A549 (cell line): ENCODE data around the gene RBM34. TPM values are rescaled to one million over a fixed set of nuclear protein-coding genes. Genes with fewer than 3 reads are reported as not detected.
A peak's percentile ranks its signal among the peaks of the same experiment; 100 is the strongest.
"Not testable (repeated sequence)": the region's sequence is repeated elsewhere in the genome, so short reads cannot be mapped to it uniquely, and the experiment has no call there.

Experiments
- ATAC-seq, 2 experiments: fragments of 200-7000 bp in 1 of 2; fragments of >200 bp in 1 of 2; cut with Nextera tagmentation in 1 of 2; cut with Tn5 transposase in 1 of 2; 3 replicates each; pipeline versions ENCODE4 v1.8.0 to v1.9.1; 2018 to 2020; ENCODE audit warnings: mild to moderate bottlenecking in 1 of 2, moderate library complexity in 1 of 2
- CTCF ChIA-PET: fragments of 300-600 bp; sonication (Branson Sonifier 250); formaldehyde crosslinking; extraction: SDS; loops from one replicate; lab custom pipeline; 2021; ENCODE audit warnings: antibody characterized with exemption, inconsistent platforms; lab: Yijun Ruan, JAX
- POLR2A ChIA-PET: fragments of 350-600 bp; formaldehyde crosslinking; extraction: SDS; loops from one replicate; lab custom pipeline; 2021; ENCODE audit warnings: antibody characterized with exemption, inconsistent platforms; lab: Yijun Ruan, JAX
- DNase-seq, 2 experiments: peaks; one replicate each; pipeline versions ENCODE4 v3.0.0 to v3.0.0-alpha.2; 2011 to 2016; ENCODE audit warnings: low read depth in 1 of 2, low spot score in 1 of 2
- FAIRE-seq: peaks from 2 replicates; lab custom pipeline; 2011; peaks lifted over from hg19 to GRCh38; lab: Jason Lieb, UNC
- H3K27ac ChIP-seq, 2 experiments: fragments of >200 bp; sonication (Bioruptor Twin); formaldehyde crosslinking; 3 replicates each; pipeline ENCODE4 v1.5.1; 2016 to 2017
- H3K4me1 ChIP-seq: fragments of >200 bp; sonication (Bioruptor Twin); formaldehyde crosslinking; 3 replicates; pipeline ENCODE4 v1.6.1; 2016
- H3K4me2 ChIP-seq: fragments of >200 bp; sonication (Bioruptor Twin); formaldehyde crosslinking; 3 replicates; pipeline ENCODE4 v1.6.1; 2016
- H3K4me3 ChIP-seq: fragments of >200 bp; sonication (Bioruptor Twin); formaldehyde crosslinking; 3 replicates; pipeline ENCODE4 v1.5.1; 2016
- H3K9me3 ChIP-seq: fragments of >200 bp; sonication (Bioruptor Twin); formaldehyde crosslinking; 3 replicates; pipeline ENCODE4 v1.6.1; 2016
- BHLHE40 ChIP-seq: IDR thresholded peaks from 2 replicates; pipeline ENCODE4 v1.6.1; 2012; ENCODE audit warnings: low read depth, low read length, inconsistent platforms
- CEBPB ChIP-seq, 2 experiments: fragments of >200 bp in 1 of 2; sonication (Bioruptor Twin) in 1 of 2; formaldehyde crosslinking in 1 of 2; IDR thresholded peaks; 2 replicates each; pipeline ENCODE4 v1.6.1; 2012 to 2016
- EHMT2 ChIP-seq: fragments of 200-600 bp; sonication (generic); IDR thresholded peaks from 2 replicates; pipeline ENCODE4 v1.6.1; 2016; ENCODE audit warnings: antibody characterized with exemption, low read depth, mild to moderate bottlenecking, moderate library complexity
- EP300 ChIP-seq, 2 experiments: fragments of >200 bp; sonication (Bioruptor Twin); formaldehyde crosslinking; IDR thresholded peaks; 2 replicates in 1 of 2; 3 replicates in 1 of 2; pipeline ENCODE4 v1.6.1; 2016 to 2017
- FOSB ChIP-seq: fragments of 250-450 bp; sonication (Bioruptor Pico); IDR thresholded peaks from 2 replicates; pipeline ENCODE4 v1.5.0; 2020; ENCODE audit warnings: mild to moderate bottlenecking, moderate library complexity
- FOXS1 ChIP-seq: fragments of 250-450 bp; sonication (Bioruptor Pico); IDR thresholded peaks from 2 replicates; pipeline ENCODE4 v1.5.0; 2020; ENCODE audit warnings: mild to moderate bottlenecking, moderate library complexity
- HDAC2 ChIP-seq: fragments of 200-600 bp; sonication (generic); IDR thresholded peaks from 2 replicates; pipeline ENCODE4 v1.6.1; 2016
- MAFK ChIP-seq: fragments of 450-650 bp; IDR thresholded peaks from 2 replicates; pipeline ENCODE4 v1.6.1; 2014; ENCODE audit not compliant: partially characterized antibody
- MYC ChIP-seq: IDR thresholded peaks from 2 replicates; pipeline ENCODE4 v1.6.1; 2012; ENCODE audit warnings: mild to moderate bottlenecking, inconsistent platforms, low read length, improper control_type of control experiment, borderline replicate concordance
- NFE2L2 ChIP-seq: fragments of 150-350 bp; conservative IDR thresholded peaks from 2 replicates; pipeline ENCODE4 v1.6.1; 2014; ENCODE audit warnings: low read length
- PHF8 ChIP-seq: fragments of 200-600 bp; sonication (generic); IDR thresholded peaks from 2 replicates; pipeline ENCODE4 v1.6.1; 2016; ENCODE audit warnings: low read depth, mild to moderate bottlenecking, antibody characterized with exemption, moderate library complexity, borderline replicate concordance
- POLR2AphosphoS2 ChIP-seq: conservative IDR thresholded peaks from 2 replicates; pipeline ENCODE4 v1.6.1; 2012; ENCODE audit warnings: low read length, improper control_type of control experiment, inconsistent platforms
- RARB ChIP-seq: fragments of 250-450 bp; sonication (Bioruptor Pico); IDR thresholded peaks from 2 replicates; pipeline ENCODE4 v1.8.0; 2021; ENCODE audit warnings: mild to moderate bottlenecking, moderate library complexity
- SREBF2 ChIP-seq: fragments of 450-650 bp; IDR thresholded peaks from 2 replicates; pipeline ENCODE4 v1.6.1; 2014; ENCODE audit warnings: mild to moderate bottlenecking, moderate library complexity
- ZNF302 ChIP-seq: fragments of 250-450 bp; sonication (Bioruptor Pico); IDR thresholded peaks from 2 replicates; pipeline ENCODE4 v1.9.0; 2021; ENCODE audit warnings: inconsistent platforms, mild to moderate bottlenecking, moderate library complexity
- WGBS: methylation state at CpG from one replicate; pipeline ENCODE4 v1.1.6; 2017; ENCODE audit errors: missing lambda C conversion rate; 5-methylcytosine and 5-hydroxymethylcytosine counted together
- polyA plus RNA-seq, 4 experiments: library from polyadenylated mRNA; depleted of rRNA in 3 of 4; stranded (reverse); fragments of >200 nt; fragmentation: RNase III in 1 of 4; extraction: RNeasy Plus Mini Kit Qiagen cat#74134 plus additional on column Dnase treatment in 1 of 4; gene quantifications; 2 replicates in 3 of 4; 3 replicates in 1 of 4; pipeline ENCODE4 v1.2.3, GENCODE V29; 2011 to 2017
- small RNA-seq, 6 experiments: library from RNA; depleted of rRNA; stranded (forward); fragments of <200 nt; gene quantifications; one replicate each; pipeline ENCODE3, GENCODE V24; 2012
- TF ChIP-seq, protein P1 (sequence below): fragments of >200 bp; sonication (Bioruptor Twin); formaldehyde crosslinking; IDR thresholded peaks from 3 replicates; pipeline ENCODE4 v1.6.1; 2016

RBM34 gene
- polyA plus RNA-seq, 2 of the 4 experiments (the other 2 are of a cell fraction), result 67.8 to 81.8 TPM

GRCh38 chr1:235087906-235088305, 73.1 kb downstream of the RBM34 start:
- H3K4me1 ChIP-seq, result peaks cover 18% of the 10 kb centered on the region
- FAIRE-seq (no peak), DNase-seq (no peak), ATAC-seq (no peak)
- H3K27ac ChIP-seq, result peak overlapping the region in 1 of 2 experiments; percentile 34; a peak in 3 of 6 replicates
- CTCF ChIA-PET, result interaction anchor here (0.8 to 5.5 kb wide), 4 partner anchors 9 to 600 kb away, joined by 3 to 48 read pairs (median 16); no protein-coding TSS in a partner anchor
- H3K4me2 ChIP-seq, result no peak overlapping the region
- POLR2A ChIA-PET, result no interaction called here
- H3K4me3 ChIP-seq, result no peak overlapping the region
- no peaks in the 10 kb centered on the region for H3K9me3 ChIP-seq
- WGBS, result 90% methylated on average over 6 of the region's 6 CpGs
- no peak for TF ChIP-seq SREBF2
- no peak for TF ChIP-seq ZNF302 (CRISPR knock-in tag)
- TF ChIP-seq NFE2L2, result no peak
- TF ChIP-seq POLR2AphosphoS2, result no peak
- no peak for TF ChIP-seq FOXS1
- TF ChIP-seq, protein P1, sequence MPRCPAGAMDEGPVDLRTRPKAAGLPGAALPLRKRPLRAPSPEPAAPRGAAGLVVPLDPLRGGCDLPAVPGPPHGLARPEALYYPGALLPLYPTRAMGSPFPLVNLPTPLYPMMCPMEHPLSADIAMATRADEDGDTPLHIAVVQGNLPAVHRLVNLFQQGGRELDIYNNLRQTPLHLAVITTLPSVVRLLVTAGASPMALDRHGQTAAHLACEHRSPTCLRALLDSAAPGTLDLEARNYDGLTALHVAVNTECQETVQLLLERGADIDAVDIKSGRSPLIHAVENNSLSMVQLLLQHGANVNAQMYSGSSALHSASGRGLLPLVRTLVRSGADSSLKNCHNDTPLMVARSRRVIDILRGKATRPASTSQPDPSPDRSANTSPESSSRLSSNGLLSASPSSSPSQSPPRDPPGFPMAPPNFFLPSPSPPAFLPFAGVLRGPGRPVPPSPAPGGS, result no peak
- no peak for TF ChIP-seq FOSB
- TF ChIP-seq EP300 (IDR thresholded peaks at IDR 0.05), result no peak
- no peak for TF ChIP-seq MAFK
- TF ChIP-seq BHLHE40, result no peak
- TF ChIP-seq HDAC2, result no peak
- no peak for TF ChIP-seq MYC
- no peak for TF ChIP-seq PHF8
- TF ChIP-seq RARB, result no peak
- TF ChIP-seq CEBPB (IDR thresholded peaks at IDR 0.05), result no peak
- no peak for TF ChIP-seq EHMT2

DNA sequence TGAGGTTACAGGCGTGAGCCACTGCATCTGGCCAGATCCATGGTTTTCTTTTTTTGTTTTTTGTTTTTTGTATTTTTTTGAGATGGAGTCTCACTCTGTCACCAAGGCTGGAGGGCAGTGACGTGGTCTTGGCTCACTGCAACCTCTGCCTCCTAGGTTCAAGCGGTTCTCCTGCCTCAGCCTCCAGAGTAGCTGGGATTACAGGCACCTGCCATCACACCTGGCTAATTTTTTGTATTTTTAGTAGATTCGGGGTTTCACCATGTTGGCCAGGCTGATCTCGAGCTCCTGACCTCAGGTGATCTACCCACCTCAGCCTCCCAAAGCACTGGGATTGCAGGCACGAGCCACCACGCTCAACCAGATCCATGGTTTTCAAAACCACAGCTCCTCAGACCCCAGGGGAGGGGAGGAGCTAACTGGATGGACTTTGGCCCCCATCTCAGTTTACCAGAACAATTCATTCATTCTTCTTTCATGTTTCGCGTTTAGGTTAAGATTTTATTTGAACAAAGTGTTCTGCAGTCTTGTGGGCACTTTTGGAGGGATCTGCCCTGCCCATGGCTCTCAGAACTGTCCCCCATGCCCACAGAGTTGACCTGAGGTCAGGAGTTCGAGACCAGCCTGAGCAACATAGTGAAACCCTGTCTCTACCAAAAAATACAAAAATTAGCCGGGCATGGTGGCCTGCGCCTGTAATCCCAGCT, 75.5 kb downstream of the RBM34 start:
- H3K9me3 ChIP-seq, POLR2A ChIA-PET, H3K4me2 ChIP-seq, ATAC-seq, DNase-seq, H3K4me3 ChIP-seq, FAIRE-seq: not testable (repeated sequence)
- WGBS, result 86% methylated on average over 12 of the region's 12 CpGs
- H3K27ac ChIP-seq, result peak overlapping the region; percentile 63 to 75
- CTCF ChIA-PET, result interaction anchor here (1.2 to 5.5 kb wide), 6 partner anchors 8 to 585 kb away, joined by 3 to 94 read pairs (median 19); no protein-coding TSS in a partner anchor
- peaks cover 27% of the 10 kb centered on the region for H3K4me1 ChIP-seq

Small RNAs within 50 kb of the gene (small RNA-seq; reads per million reads assigned to genes)
- 0 reads per million in 6 experiments for gene AL732292.1
- 0 to 5.2 (median 1.8) reads per million in 6 experiments for gene MIR4753
- gene SNORA14B, result 1.4 to 198 (median 8.1) reads per million in 6 experiments

Other genes with a start within 250 kb of the RBM34 start
- gene TOMM20, start 32.4 kb downstream of the RBM34 start, polyA plus RNA-seq (2011; rRNA removed), result 118 and 122 TPM in 2 replicates
- gene TOMM20, start 32.4 kb downstream of the RBM34 start, polyA plus RNA-seq (2017; fragmentation: RNase III; extraction: RNeasy Plus Mini Kit Qiagen cat#74134 plus additional on column Dnase treatment), result 106 to 113 TPM (median 112 TPM) in 3 replicates
- gene ARID4B, start 166.9 kb upstream of the RBM34 start, polyA plus RNA-seq (2011; rRNA removed), result 14.9 and 16.0 TPM in 2 replicates
- 13.2 to 14.9 TPM (median 13.7 TPM) in 3 replicates for gene ARID4B, start 166.9 kb upstream of the RBM34 start, polyA plus RNA-seq (2017; fragmentation: RNase III; extraction: RNeasy Plus Mini Kit Qiagen cat#74134 plus additional on column Dnase treatment)
- 57.7 and 58.5 TPM in 2 replicates for gene GGPS1, start 167.3 kb upstream of the RBM34 start, polyA plus RNA-seq (2011; rRNA removed)
- 27.3 to 33.4 TPM (median 27.5 TPM) in 3 replicates for gene GGPS1, start 167.3 kb upstream of the RBM34 start, polyA plus RNA-seq (2017; fragmentation: RNase III; extraction: RNeasy Plus Mini Kit Qiagen cat#74134 plus additional on column Dnase treatment)
- gene TBCE, start 206.2 kb upstream of the RBM34 start, polyA plus RNA-seq (2011; rRNA removed), result 58.3 and 65.2 TPM in 2 replicates
- gene TBCE, start 206.2 kb upstream of the RBM34 start, polyA plus RNA-seq (2017; fragmentation: RNase III; extraction: RNeasy Plus Mini Kit Qiagen cat#74134 plus additional on column Dnase treatment), result 45.1 to 51.5 TPM (median 45.4 TPM) in 3 replicates